ENCODE data around the gene VPS37C.
"Not testable (repeated sequence)": the region's sequence is repeated elsewhere in the genome, so short reads cannot be mapped to it uniquely, and the experiment has no call there.

DNA sequence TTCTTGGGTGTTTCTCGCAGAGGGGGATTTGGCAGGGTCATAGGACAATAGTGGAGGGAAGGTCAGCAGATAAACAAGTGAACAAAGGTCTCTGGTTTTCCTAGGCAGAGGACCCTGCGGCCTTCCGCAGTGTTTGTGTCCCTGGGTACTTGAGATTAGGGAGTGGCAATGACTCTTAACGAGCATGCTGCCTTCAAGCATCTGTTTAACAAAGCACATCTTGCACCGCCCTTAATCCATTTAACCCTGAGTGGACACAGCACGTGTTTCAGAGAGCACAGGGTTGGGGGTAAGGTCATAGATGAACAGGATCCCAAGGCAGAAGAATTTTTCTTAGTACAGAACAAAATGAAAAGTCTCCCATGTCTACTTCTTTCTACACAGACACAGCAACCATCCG, 4.6 kb upstream of the VPS37C start:
- TF ChIP-seq EP300 (IDR thresholded peaks at IDR 0.05), result not testable (repeated sequence)
- TF ChIP-seq, protein P1, sequence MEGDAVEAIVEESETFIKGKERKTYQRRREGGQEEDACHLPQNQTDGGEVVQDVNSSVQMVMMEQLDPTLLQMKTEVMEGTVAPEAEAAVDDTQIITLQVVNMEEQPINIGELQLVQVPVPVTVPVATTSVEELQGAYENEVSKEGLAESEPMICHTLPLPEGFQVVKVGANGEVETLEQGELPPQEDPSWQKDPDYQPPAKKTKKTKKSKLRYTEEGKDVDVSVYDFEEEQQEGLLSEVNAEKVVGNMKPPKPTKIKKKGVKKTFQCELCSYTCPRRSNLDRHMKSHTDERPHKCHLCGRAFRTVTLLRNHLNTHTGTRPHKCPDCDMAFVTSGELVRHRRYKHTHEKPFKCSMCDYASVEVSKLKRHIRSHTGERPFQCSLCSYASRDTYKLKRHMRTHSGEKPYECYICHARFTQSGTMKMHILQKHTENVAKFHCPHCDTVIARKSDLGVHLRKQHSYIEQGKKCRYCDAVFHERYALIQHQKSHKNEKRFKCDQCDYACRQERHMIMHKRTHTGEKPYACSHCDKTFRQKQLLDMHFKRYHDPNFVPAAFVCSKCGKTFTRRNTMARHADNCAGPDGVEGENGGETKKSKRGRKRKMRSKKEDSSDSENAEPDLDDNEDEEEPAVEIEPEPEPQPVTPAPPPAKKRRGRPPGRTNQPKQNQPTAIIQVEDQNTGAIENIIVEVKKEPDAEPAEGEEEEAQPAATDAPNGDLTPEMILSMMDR (IDR thresholded peaks at IDR 0.05), result not testable (repeated sequence)

Measured in tibial nerve (tissue), 4 donors.